HCT116 (cell line): ENCODE measurements around the gene ACTL6B. TPM values are rescaled to one million over a fixed set of nuclear protein-coding genes. Genes with fewer than 3 reads are reported as not detected.
"Not testable (repeated sequence)": the region's sequence is repeated elsewhere in the genome, so short reads cannot be mapped to it uniquely, and the experiment has no call there.

Experiments
- ATAC-seq: fragments of 200-7000 bp; cut with Tn5 transposase; 2 replicates; pipeline ENCODE4 v1.9.1; 2020; ENCODE audit warnings: mild to moderate bottlenecking, moderate library complexity
- BruUV-seq: library from RNA; stranded (reverse); fragments of 400-500 nt; replicated peaks from 2 replicates; lab custom pipeline; 2021; lab: Mats Ljungman, UMichigan
- CTCF ChIA-PET: fragments of 300-600 bp; sonication (Branson Sonifier 250); formaldehyde crosslinking; loops from one replicate; lab custom pipeline; 2021; ENCODE audit warnings: antibody characterized with exemption; lab: Charles Lee
- POLR2A ChIA-PET: fragments of 300-600, 350-600 bp; sonication (Branson Sonifier 250); formaldehyde crosslinking; loops from one replicate; lab custom pipeline; 2021; ENCODE audit warnings: antibody characterized with exemption; lab: Charles Lee
- RAD21 ChIA-PET, 2 experiments: fragments of 300-600 bp; sonication (Branson Sonifier 250); formaldehyde crosslinking; loops; one replicate each; lab custom pipeline; 2023; ENCODE audit warnings: low total read pairs in 2 of 2; ENCODE audit not compliant: uncharacterized antibody in 2 of 2, unreplicated experiment in 2 of 2, low non-redundant PET in 1 of 2; lab: Charles Lee
- DNase-seq: peaks from one replicate; pipeline ENCODE4 v3.0.0-alpha.2; 2010; ENCODE audit warnings: low read depth, low spot score
- H2AFZ ChIP-seq: fragments of 200-600 bp; shearing (Covaris generic), sonication (generic); 2 replicates; pipeline ENCODE4 v1.6.1; 2017; ENCODE audit warnings: low read depth, mixed run types, mixed read lengths, antibody characterized with exemption, low read length; ENCODE audit not compliant: poor library complexity, severe bottlenecking
- H3K27ac ChIP-seq: 2 replicates; pipeline ENCODE4 v1.5.1; 2012; ENCODE audit warnings: low read depth, low read length
- H3K27me3 ChIP-seq: fragments of 200-600 bp; sonication (generic); 2 replicates; pipeline ENCODE4 v1.6.1; 2016; ENCODE audit warnings: mixed run types, low read length, mixed read lengths; ENCODE audit not compliant: insufficient read depth
- H3K36me3 ChIP-seq, 2 experiments: fragments of 200-500 bp in 1 of 2; fragments of 200-600 bp in 1 of 2; sonication (Bioruptor generic) in 1 of 2; sonication (generic) in 1 of 2; 2 replicates each; pipeline versions ENCODE4 v1.5.1 to v1.6.1; 2014 to 2016; ENCODE audit warnings: low read length in 2 of 2, inconsistent platforms in 1 of 2, mixed read lengths in 1 of 2, mixed run types in 1 of 2; ENCODE audit not compliant: insufficient read depth in 2 of 2, control insufficient read depth in 1 of 2
- H3K4me1 ChIP-seq, 2 experiments: fragments of 200-600 bp in 1 of 2; sonication (generic) in 1 of 2; 2 replicates each; pipeline versions ENCODE4 v1.5.1 to v1.6.1; 2012 to 2017; ENCODE audit warnings: low read length in 2 of 2, inconsistent platforms in 1 of 2, mild to moderate bottlenecking in 1 of 2, mixed read lengths in 1 of 2, mixed run types in 1 of 2, moderate library complexity in 1 of 2; ENCODE audit not compliant: insufficient read depth in 2 of 2, control insufficient read depth in 1 of 2
- H3K4me2 ChIP-seq: fragments of 200-600 bp; sonication (generic); 2 replicates; pipeline ENCODE4 v1.6.1; 2017; ENCODE audit warnings: mixed run types, low read length, mixed read lengths
- H3K4me3 ChIP-seq, 2 experiments: fragments of 200-600 bp in 1 of 2; sonication (generic) in 1 of 2; replicated peaks in 1 of 2; 2 replicates each; pipeline ENCODE4 v1.5.1; 2011 to 2016; ENCODE audit warnings: low read length in 2 of 2, control low read depth in 1 of 2, low read depth in 1 of 2, mild to moderate bottlenecking in 1 of 2, mixed read lengths in 1 of 2, mixed run types in 1 of 2
- H3K79me2 ChIP-seq: fragments of 200-600 bp; sonication (generic); 2 replicates; pipeline ENCODE4 v1.6.1; 2017; ENCODE audit warnings: mild to moderate bottlenecking, mixed run types, low read length, moderate library complexity, mixed read lengths; ENCODE audit not compliant: insufficient read depth
- H3K9ac ChIP-seq: fragments of 200-600 bp; sonication (generic); 2 replicates; pipeline ENCODE4 v1.6.1; 2016; ENCODE audit warnings: low read length, mixed read lengths
- H3K9me2 ChIP-seq: fragments of 200-600 bp; sonication (generic), shearing (Covaris generic); 2 replicates; pipeline ENCODE4 v1.6.1; 2017; ENCODE audit warnings: mixed run types, mild to moderate bottlenecking, moderate library complexity; ENCODE audit not compliant: insufficient read depth
- H3K9me3 ChIP-seq, 2 experiments: fragments of 200-500 bp in 1 of 2; fragments of 200-600 bp in 1 of 2; sonication (Bioruptor generic) in 1 of 2; sonication (generic) in 1 of 2; 2 replicates each; pipeline ENCODE4 v1.6.1; 2014 to 2017; ENCODE audit warnings: low read length in 2 of 2, mixed read lengths in 2 of 2, inconsistent platforms in 1 of 2, low read depth in 1 of 2, mild to moderate bottlenecking in 1 of 2, mixed run types in 1 of 2, moderate library complexity in 1 of 2; ENCODE audit not compliant: control insufficient read depth in 1 of 2, insufficient read depth in 1 of 2
- H4K20me1 ChIP-seq: fragments of 200-600 bp; sonication (generic), shearing (Covaris generic); 2 replicates; pipeline ENCODE4 v1.6.1; 2017; ENCODE audit warnings: mixed run types, mild to moderate bottlenecking, moderate library complexity; ENCODE audit not compliant: insufficient read depth
- CTCF ChIP-seq, 3 experiments: fragments of 200-600 bp in 1 of 3; sonication (generic) in 1 of 3; IDR thresholded peaks in 2 of 3; conservative IDR thresholded peaks in 1 of 3; 2 replicates each; pipeline ENCODE4 v1.5.1; 2012 to 2017; ENCODE audit warnings: low read depth in 2 of 3, low read length in 2 of 3, antibody characterized with exemption in 1 of 3, borderline replicate concordance in 1 of 3, control low read depth in 1 of 3, mild to moderate bottlenecking in 1 of 3, mixed read lengths in 1 of 3, mixed run types in 1 of 3, moderate library complexity in 1 of 3; ENCODE audit not compliant: insufficient read depth in 1 of 3
- ELF1 ChIP-seq: IDR thresholded peaks from 2 replicates; pipeline ENCODE4 v1.6.1; 2012; ENCODE audit warnings: low read depth, borderline replicate concordance
- EZH2 ChIP-seq: fragments of 200-600 bp; sonication (generic); IDR thresholded peaks from 2 replicates; pipeline ENCODE4 v1.6.1; 2017; ENCODE audit warnings: antibody characterized with exemption, mixed run types
- FOSL1 ChIP-seq: IDR thresholded peaks from 2 replicates; pipeline ENCODE4 v1.6.1; 2012; ENCODE audit warnings: low read depth
- JUND ChIP-seq: IDR thresholded peaks from 2 replicates; pipeline ENCODE4 v1.6.1; 2012
- RAD21 ChIP-seq: IDR thresholded peaks from 2 replicates; pipeline ENCODE4 v1.6.1; 2012; ENCODE audit warnings: low read depth, mild to moderate bottlenecking
- SP1 ChIP-seq: IDR thresholded peaks from 2 replicates; pipeline ENCODE4 v1.6.1; 2012; ENCODE audit warnings: low read depth
- TCF7L2 ChIP-seq: IDR thresholded peaks from 2 replicates; pipeline ENCODE4 v1.7.0; 2011; ENCODE audit warnings: borderline replicate concordance, inconsistent platforms; ENCODE audit not compliant: insufficient read depth, insufficient read length; ENCODE audit errors: extremely low read depth
- ZFX ChIP-seq: fragments of 450-650 bp; IDR thresholded peaks from 2 replicates; pipeline ENCODE4 v1.6.1; 2017
- ZNF274 ChIP-seq: fragments of 200-500 bp; sonication (Bioruptor generic); IDR thresholded peaks from 2 replicates; pipeline ENCODE4 v1.6.1; 2014; ENCODE audit warnings: mild to moderate bottlenecking, low read depth, low read length, inconsistent platforms
- intact Hi-C: fragments of 100-400 bp; cut with micrococcal nuclease; formaldehyde crosslinking; loops from 2 replicates; pipeline ENCODE4 v1.10.0; 2022
- total RNA-seq: library from RNA; stranded (reverse); gene quantifications from one replicate; pipeline ENCODE4 v1.2.1, GENCODE V29; 2021; ENCODE audit not compliant: unreplicated experiment

The ACTL6B gene
- total RNA-seq, 1 experiment from 2014 or later: not detected

- BruUV-seq: no TSS peak
- H2AFZ ChIP-seq: no peak overlapping the region
- POLR2A ChIA-PET: no interaction called here
- no peaks in the 10 kb centered on the region for H3K9me3 ChIP-seq
- no peak overlapping the region for H3K9ac ChIP-seq
- H4K20me1 ChIP-seq: no peaks in the 10 kb centered on the region
- H3K36me3 ChIP-seq: no peaks in the 10 kb centered on the region
- no peaks in the 10 kb centered on the region for H3K27me3 ChIP-seq
- ATAC-seq: no peak
- H3K4me3 ChIP-seq: no peak overlapping the region
- RAD21 ChIA-PET: no interaction called here
- intact Hi-C loops: no loop called here
- H3K9me2 ChIP-seq: no peaks in the 10 kb centered on the region
- TF ChIP-seq TCF7L2: no peak
- TF ChIP-seq ELF1: no peak
- no peak for TF ChIP-seq EZH2
- no peak for TF ChIP-seq ZNF274
- TF ChIP-seq ZFX: no peak
- TF ChIP-seq SP1: no peak
- TF ChIP-seq RAD21: no peak
- no peak for TF ChIP-seq JUND
- no peak for TF ChIP-seq FOSL1
- TF ChIP-seq CTCF (IDR thresholded peaks at IDR 0.05 in 2 of 3, conservative IDR thresholded peaks at IDR 0.05 in 1 of 3; ENCODE audit: borderline replicate concordance in 1 of 3, insufficient read depth in 1 of 3, low read depth in 2 of 3, low read length in 2 of 3): no peak
- no peak overlapping the region for H3K4me2 ChIP-seq
- H3K79me2 ChIP-seq: no peaks in the 10 kb centered on the region
- CTCF ChIA-PET: interaction anchor here (0.6 kb wide), 1 partner anchor 32 kb away, joined by 3 read pairs; no protein-coding TSS in a partner anchor
- H3K4me1 ChIP-seq: peaks cover 10 to 17% of the 10 kb centered on the region in 2 experiments; a peak in 3 of 4 replicates
- H3K27ac ChIP-seq: no peak overlapping the region
- no peak for DNase-seq
Measured at GRCh38 chr7:100665168-100665726, 9.0 kb upstream of the ACTL6B start.

GRCh38 chr7:100662194-100662776, 6.0 kb upstream of the ACTL6B start:
- H3K9me2 ChIP-seq, H3K79me2 ChIP-seq, H3K36me3 ChIP-seq, H2AFZ ChIP-seq, DNase-seq, H3K9ac ChIP-seq, H3K27ac ChIP-seq, BruUV-seq, H3K27me3 ChIP-seq, intact Hi-C loops, H3K9me3 ChIP-seq, H4K20me1 ChIP-seq: not testable (repeated sequence)
- Histone ChIP-seq H3K4me1 (peaks cover 10 to 17% of the 10 kb centered on the region in 2 experiments; a peak in 3 of 4 replicates), H3K4me3 (peak overlapping the region in 1 of 2 experiments; percentile 22; a peak in 1 of 4 replicates), H3K4me2 (peak overlapping the region; percentile 50)
- ChIA-PET RAD21 (interaction anchor here in 1 of 2 experiments (0.7 kb wide), 1 partner anchor 30 kb away, joined by 4 read pairs; no protein-coding TSS in a partner anchor), POLR2A (interaction anchor here (1.9 kb wide), 1 partner anchor 76 kb away, joined by 4 read pairs; the partner anchor contains the start of gene FBXO24), CTCF (interaction anchor here (0.8 kb wide), 1 partner anchor 30 kb away, joined by 3 read pairs; no protein-coding TSS in a partner anchor)
- peak; percentile 73 for ATAC-seq
